A549 (cell line): ENCODE data around the gene SETD1B.

Experiments used
- CBX2 ChIP-seq: fragments of 200-600 bp; sonication (generic); IDR thresholded peaks from 2 replicates; pipeline ENCODE4 v1.6.1; 2016; ENCODE audit warnings: low read depth, mild to moderate bottlenecking, borderline replicate concordance
- EP300 ChIP-seq, 2 experiments: fragments of >200 bp; sonication (Bioruptor Twin); formaldehyde crosslinking; IDR thresholded peaks; 2 replicates in 1 of 2; 3 replicates in 1 of 2; pipeline ENCODE4 v1.6.1; 2016 to 2017
- FOSL2 ChIP-seq, 2 experiments: fragments of 450-650 bp in 1 of 2; fragments of >200 bp in 1 of 2; sonication (Bioruptor Twin) in 1 of 2; formaldehyde crosslinking; IDR thresholded peaks; 2 replicates each; pipeline versions ENCODE4 v1.5.0 to v1.6.1; 2016 to 2020; ENCODE audit warnings: mild to moderate bottlenecking in 1 of 2, moderate library complexity in 1 of 2
- HEYL ChIP-seq: fragments of 250-450 bp; sonication (Bioruptor Pico); IDR thresholded peaks from 2 replicates; pipeline ENCODE4 v1.8.0; 2021; ENCODE audit warnings: mild to moderate bottlenecking, moderate library complexity
- MAZ ChIP-seq: fragments of 150-350 bp; IDR thresholded peaks from 2 replicates; pipeline ENCODE4 v1.6.1; 2014; ENCODE audit warnings: antibody characterized with exemption, low read depth, low read length, borderline replicate concordance
- POLR2A ChIP-seq: IDR thresholded peaks from 2 replicates; pipeline ENCODE4 v1.6.1; 2012; ENCODE audit warnings: mild to moderate bottlenecking, low read length
- RFX5 ChIP-seq: fragments of 450-650 bp; IDR thresholded peaks from 2 replicates; pipeline ENCODE4 v1.7.1; 2014; ENCODE audit warnings: antibody characterized with exemption, mild to moderate bottlenecking, moderate library complexity
- SMC3 ChIP-seq: fragments of >200 bp; sonication (Bioruptor Twin); formaldehyde crosslinking; IDR thresholded peaks from 3 replicates; pipeline ENCODE4 v1.6.1; 2018; ENCODE audit warnings: inconsistent platforms
- ZFP36 ChIP-seq: fragments of 450-650 bp; IDR thresholded peaks from 2 replicates; pipeline ENCODE4 v1.6.1; 2014; ENCODE audit warnings: borderline replicate concordance; ENCODE audit not compliant: partially characterized antibody
- TF ChIP-seq, protein P1 (sequence below): fragments of >200 bp; sonication (Bioruptor Twin); formaldehyde crosslinking; IDR thresholded peaks from 3 replicates; pipeline ENCODE4 v1.5.1; 2016
- TF ChIP-seq, protein P2 (sequence below): fragments of 200-600 bp; sonication (generic); IDR thresholded peaks from 2 replicates; pipeline ENCODE4 v1.6.1; 2016; ENCODE audit warnings: antibody characterized with exemption, mild to moderate bottlenecking, moderate library complexity
- TF ChIP-seq, protein P3 (sequence below): fragments of 250-450 bp; sonication (Bioruptor Pico); IDR thresholded peaks from 2 replicates; pipeline ENCODE4 v1.5.0; 2021; ENCODE audit warnings: mild to moderate bottlenecking, moderate library complexity, borderline replicate concordance

DNA sequence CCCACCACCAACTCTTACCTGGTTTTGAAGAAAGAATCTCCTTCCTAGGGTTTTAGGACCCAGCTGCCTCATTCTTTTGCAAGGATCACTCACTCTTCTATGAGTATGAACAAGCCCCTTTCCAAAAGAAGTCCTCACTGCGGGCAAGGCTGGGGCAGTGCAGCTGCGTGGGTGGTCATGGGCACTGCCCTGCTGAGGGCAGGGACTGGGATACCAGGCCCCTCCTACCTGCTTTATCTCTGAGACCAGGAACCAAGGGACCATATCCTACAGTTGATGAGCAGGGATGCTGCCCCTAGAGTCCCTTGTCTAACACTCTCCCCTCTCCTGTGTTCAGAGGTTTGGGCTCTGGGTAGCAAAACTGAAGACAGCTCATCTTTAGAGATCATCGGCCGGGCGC is 34.3 kb downstream of the SETD1B start:
- TF ChIP-seq SMC3 (no peak), RFX5 (no peak), ZFP36 (no peak), POLR2A (no peak), CBX2 (no peak), MAZ (no peak), FOSL2 (IDR thresholded peaks at IDR 0.05) (no peak), FOSL2 (CRISPR knock-in tag; IDR thresholded peaks at IDR 0.05) (no peak), HEYL (no peak), EP300 (IDR thresholded peaks at IDR 0.05) (no peak)
- TF ChIP-seq, protein P1, sequence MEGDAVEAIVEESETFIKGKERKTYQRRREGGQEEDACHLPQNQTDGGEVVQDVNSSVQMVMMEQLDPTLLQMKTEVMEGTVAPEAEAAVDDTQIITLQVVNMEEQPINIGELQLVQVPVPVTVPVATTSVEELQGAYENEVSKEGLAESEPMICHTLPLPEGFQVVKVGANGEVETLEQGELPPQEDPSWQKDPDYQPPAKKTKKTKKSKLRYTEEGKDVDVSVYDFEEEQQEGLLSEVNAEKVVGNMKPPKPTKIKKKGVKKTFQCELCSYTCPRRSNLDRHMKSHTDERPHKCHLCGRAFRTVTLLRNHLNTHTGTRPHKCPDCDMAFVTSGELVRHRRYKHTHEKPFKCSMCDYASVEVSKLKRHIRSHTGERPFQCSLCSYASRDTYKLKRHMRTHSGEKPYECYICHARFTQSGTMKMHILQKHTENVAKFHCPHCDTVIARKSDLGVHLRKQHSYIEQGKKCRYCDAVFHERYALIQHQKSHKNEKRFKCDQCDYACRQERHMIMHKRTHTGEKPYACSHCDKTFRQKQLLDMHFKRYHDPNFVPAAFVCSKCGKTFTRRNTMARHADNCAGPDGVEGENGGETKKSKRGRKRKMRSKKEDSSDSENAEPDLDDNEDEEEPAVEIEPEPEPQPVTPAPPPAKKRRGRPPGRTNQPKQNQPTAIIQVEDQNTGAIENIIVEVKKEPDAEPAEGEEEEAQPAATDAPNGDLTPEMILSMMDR: no peak
- TF ChIP-seq, protein P2, sequence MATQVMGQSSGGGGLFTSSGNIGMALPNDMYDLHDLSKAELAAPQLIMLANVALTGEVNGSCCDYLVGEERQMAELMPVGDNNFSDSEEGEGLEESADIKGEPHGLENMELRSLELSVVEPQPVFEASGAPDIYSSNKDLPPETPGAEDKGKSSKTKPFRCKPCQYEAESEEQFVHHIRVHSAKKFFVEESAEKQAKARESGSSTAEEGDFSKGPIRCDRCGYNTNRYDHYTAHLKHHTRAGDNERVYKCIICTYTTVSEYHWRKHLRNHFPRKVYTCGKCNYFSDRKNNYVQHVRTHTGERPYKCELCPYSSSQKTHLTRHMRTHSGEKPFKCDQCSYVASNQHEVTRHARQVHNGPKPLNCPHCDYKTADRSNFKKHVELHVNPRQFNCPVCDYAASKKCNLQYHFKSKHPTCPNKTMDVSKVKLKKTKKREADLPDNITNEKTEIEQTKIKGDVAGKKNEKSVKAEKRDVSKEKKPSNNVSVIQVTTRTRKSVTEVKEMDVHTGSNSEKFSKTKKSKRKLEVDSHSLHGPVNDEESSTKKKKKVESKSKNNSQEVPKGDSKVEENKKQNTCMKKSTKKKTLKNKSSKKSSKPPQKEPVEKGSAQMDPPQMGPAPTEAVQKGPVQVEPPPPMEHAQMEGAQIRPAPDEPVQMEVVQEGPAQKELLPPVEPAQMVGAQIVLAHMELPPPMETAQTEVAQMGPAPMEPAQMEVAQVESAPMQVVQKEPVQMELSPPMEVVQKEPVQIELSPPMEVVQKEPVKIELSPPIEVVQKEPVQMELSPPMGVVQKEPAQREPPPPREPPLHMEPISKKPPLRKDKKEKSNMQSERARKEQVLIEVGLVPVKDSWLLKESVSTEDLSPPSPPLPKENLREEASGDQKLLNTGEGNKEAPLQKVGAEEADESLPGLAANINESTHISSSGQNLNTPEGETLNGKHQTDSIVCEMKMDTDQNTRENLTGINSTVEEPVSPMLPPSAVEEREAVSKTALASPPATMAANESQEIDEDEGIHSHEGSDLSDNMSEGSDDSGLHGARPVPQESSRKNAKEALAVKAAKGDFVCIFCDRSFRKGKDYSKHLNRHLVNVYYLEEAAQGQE: no peak
- TF ChIP-seq, protein P3, sequence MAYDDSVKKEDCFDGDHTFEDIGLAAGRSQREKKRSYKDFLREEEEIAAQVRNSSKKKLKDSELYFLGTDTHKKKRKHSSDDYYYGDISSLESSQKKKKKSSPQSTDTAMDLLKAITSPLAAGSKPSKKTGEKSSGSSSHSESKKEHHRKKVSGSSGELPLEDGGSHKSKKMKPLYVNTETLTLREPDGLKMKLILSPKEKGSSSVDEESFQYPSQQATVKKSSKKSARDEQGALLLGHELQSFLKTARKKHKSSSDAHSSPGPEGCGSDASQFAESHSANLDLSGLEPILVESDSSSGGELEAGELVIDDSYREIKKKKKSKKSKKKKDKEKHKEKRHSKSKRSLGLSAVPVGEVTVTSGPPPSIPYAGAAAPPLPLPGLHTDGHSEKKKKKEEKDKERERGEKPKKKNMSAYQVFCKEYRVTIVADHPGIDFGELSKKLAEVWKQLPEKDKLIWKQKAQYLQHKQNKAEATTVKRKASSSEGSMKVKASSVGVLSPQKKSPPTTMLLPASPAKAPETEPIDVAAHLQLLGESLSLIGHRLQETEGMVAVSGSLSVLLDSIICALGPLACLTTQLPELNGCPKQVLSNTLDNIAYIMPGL: no peak
